OCI-LY3 (cell line): ENCODE measurements around the gene CROCC2.

Experiments
- H2AFZ ChIP-seq: fragments of 200-600, 300-600 bp; shearing (Covaris generic); 2 replicates; pipeline ENCODE4 v1.6.0; 2014; ENCODE audit warnings: antibody characterized with exemption, low read depth, low read length
- H3K27ac ChIP-seq: fragments of 200-600, 300-600 bp; sonication (generic); 2 replicates; pipeline ENCODE4 v1.5.1; 2014; ENCODE audit warnings: mild to moderate bottlenecking, low read length, moderate library complexity, mixed read lengths
- H3K27me3 ChIP-seq: fragments of 200-600, 300-600 bp; sonication (generic); 2 replicates; pipeline ENCODE4 v1.6.1; 2014; ENCODE audit warnings: low read depth, low read length, mixed read lengths
- H3K36me3 ChIP-seq: fragments of 200-600, 300-600 bp; sonication (generic); replicated peaks from 2 replicates; pipeline ENCODE3; 2014; ENCODE audit warnings: low read depth, low read length, mixed read lengths
- H3K4me1 ChIP-seq: fragments of 300-600, 200-600 bp; sonication (generic); 2 replicates; pipeline ENCODE4 v1.6.1; 2014; ENCODE audit warnings: low read length, mixed read lengths
- H3K4me2 ChIP-seq: fragments of 200-600, 300-600 bp; sonication (generic); 2 replicates; pipeline ENCODE4 v1.6.1; 2014; ENCODE audit warnings: low read length, mixed read lengths
- H3K4me3 ChIP-seq: fragments of 300-600, 200-600 bp; sonication (generic); 2 replicates; pipeline ENCODE4 v1.5.1; 2014; ENCODE audit warnings: antibody characterized with exemption, mild to moderate bottlenecking, low read length, moderate library complexity
- H3K79me2 ChIP-seq: fragments of 300-600, 200-600 bp; shearing (Covaris generic); 2 replicates; pipeline ENCODE4 v1.6.1; 2014; ENCODE audit warnings: mild to moderate bottlenecking, low read length, mixed read lengths
- H3K9ac ChIP-seq: fragments of 300-600, 200-600 bp; shearing (Covaris generic); 2 replicates; pipeline ENCODE4 v1.6.0; 2014; ENCODE audit warnings: mild to moderate bottlenecking, low read length, moderate library complexity
- H3K9me3 ChIP-seq: fragments of 200-600, 300-600 bp; shearing (Covaris generic); 2 replicates; pipeline ENCODE4 v1.6.1; 2014; ENCODE audit warnings: low read length, mixed read lengths; ENCODE audit not compliant: insufficient read depth
- H4K20me1 ChIP-seq: fragments of 200-600, 300-600 bp; sonication (generic); 2 replicates; pipeline ENCODE4 v1.6.1; 2016; ENCODE audit warnings: low read length, mixed read lengths; ENCODE audit not compliant: insufficient read depth
- EZH2phosphoT487 ChIP-seq: fragments of 200-600 bp; shearing (Covaris generic); IDR thresholded peaks from 2 replicates; pipeline ENCODE4 v1.6.1; 2018; ENCODE audit warnings: antibody characterized with exemption, mixed run types, low read depth
- TF ChIP-seq, protein P1 (sequence below): fragments of 200-600, 300-600 bp; sonication (generic); IDR thresholded peaks from 2 replicates; pipeline ENCODE4 v1.5.1; 2014; ENCODE audit warnings: antibody characterized with exemption, low read length, low read depth

The CROCC2 gene

DNA sequence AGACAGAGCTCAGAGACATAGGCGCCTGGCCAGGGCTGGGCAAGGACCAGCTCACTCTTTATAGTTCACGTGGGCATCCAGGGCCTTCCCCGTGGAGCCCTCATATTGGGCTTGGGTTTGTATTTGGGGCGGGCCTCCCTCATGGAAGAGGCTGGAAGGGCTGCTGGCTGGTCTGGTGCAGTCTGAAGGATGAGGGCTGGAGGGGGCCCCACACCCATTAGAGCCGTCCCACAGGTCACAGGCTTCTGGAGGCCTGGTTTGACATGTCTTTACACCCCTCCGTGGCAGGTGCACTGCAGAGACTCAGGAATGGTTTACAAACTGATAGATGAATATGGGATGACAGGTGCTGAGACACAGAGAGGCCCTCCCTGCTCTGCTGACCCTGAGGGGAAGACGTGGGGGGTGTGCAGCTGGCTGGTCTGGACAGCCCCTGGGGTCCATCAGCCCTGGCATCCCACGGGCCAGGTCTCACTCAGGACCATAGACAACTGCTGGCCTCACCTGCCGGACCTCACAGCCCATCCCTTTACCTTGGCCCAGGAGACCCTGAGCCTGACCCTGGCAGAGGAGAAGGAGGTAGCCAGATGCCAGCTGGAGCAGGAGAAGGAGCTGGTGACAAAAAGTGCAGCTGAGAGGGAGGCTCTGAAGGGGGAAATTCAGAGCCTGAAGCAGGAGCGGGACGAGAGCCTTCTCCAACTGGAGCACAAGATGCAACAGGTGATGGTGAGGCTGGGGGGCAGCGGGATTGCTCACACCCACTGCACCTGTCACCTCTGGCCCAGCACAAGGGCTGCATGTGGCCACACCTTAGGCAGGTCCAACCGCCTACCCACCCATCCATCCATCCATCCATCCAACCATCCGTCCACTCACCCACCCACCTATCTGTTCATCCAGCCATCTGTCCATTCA lies 43.9 kb downstream of the CROCC2 start:
- Histone ChIP-seq H3K36me3 (no peaks in the 10 kb centered on the region), H3K4me1 (no peaks in the 10 kb centered on the region), H3K4me2 (no peak overlapping the region), H3K27ac (no peak overlapping the region), H3K9me3 (no peaks in the 10 kb centered on the region), H2AFZ (no peak overlapping the region), H3K79me2 (no peaks in the 10 kb centered on the region), H3K27me3 (peaks cover 4% of the 10 kb centered on the region; the same call in 1 of the 2 replicates), H4K20me1 (no peaks in the 10 kb centered on the region), H3K4me3 (no peak overlapping the region), H3K9ac (no peak overlapping the region)
- TF ChIP-seq, protein P1, sequence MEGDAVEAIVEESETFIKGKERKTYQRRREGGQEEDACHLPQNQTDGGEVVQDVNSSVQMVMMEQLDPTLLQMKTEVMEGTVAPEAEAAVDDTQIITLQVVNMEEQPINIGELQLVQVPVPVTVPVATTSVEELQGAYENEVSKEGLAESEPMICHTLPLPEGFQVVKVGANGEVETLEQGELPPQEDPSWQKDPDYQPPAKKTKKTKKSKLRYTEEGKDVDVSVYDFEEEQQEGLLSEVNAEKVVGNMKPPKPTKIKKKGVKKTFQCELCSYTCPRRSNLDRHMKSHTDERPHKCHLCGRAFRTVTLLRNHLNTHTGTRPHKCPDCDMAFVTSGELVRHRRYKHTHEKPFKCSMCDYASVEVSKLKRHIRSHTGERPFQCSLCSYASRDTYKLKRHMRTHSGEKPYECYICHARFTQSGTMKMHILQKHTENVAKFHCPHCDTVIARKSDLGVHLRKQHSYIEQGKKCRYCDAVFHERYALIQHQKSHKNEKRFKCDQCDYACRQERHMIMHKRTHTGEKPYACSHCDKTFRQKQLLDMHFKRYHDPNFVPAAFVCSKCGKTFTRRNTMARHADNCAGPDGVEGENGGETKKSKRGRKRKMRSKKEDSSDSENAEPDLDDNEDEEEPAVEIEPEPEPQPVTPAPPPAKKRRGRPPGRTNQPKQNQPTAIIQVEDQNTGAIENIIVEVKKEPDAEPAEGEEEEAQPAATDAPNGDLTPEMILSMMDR = no peak
- no peak for TF ChIP-seq EZH2phosphoT487

DNA sequence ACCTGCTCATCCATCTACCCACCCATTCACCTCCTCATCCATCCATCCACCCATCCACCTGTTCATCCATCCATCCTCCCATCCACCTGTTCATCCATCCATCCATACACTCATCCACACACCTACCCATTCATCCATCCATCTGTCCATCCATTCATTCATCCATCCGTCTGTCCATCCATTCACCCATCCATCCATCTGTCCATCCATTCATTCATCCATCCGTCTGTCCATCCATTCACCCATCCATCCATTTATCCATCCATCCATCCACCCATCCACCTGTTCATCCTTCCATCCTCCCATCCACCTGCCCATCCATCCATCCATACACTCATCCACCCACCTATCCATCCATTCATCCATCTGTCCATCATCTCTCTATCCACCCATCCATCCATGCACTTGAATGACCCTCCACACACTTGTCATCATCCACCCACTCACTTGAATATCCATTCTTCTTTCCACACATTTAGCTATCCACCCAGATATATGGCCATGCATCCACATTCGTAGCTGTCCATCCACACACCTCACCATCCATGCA lies 45.0 kb downstream of the CROCC2 start:
- H3K4me2 ChIP-seq = no peak overlapping the region
- peaks cover 4% of the 10 kb centered on the region; the same call in 1 of the 2 replicates for H3K27me3 ChIP-seq
- no peak overlapping the region for H2AFZ ChIP-seq
- H3K4me1 ChIP-seq = no peaks in the 10 kb centered on the region
- no peak overlapping the region for H3K9ac ChIP-seq
- H3K36me3 ChIP-seq = no peaks in the 10 kb centered on the region
- TF ChIP-seq, protein P1 = no peak
- TF ChIP-seq EZH2phosphoT487 = no peak
- no peaks in the 10 kb centered on the region for H3K79me2 ChIP-seq
- H3K27ac ChIP-seq = no peak overlapping the region
- H3K4me3 ChIP-seq = no peak overlapping the region
- no peaks in the 10 kb centered on the region for H3K9me3 ChIP-seq
- H4K20me1 ChIP-seq = no peaks in the 10 kb centered on the region

DNA sequence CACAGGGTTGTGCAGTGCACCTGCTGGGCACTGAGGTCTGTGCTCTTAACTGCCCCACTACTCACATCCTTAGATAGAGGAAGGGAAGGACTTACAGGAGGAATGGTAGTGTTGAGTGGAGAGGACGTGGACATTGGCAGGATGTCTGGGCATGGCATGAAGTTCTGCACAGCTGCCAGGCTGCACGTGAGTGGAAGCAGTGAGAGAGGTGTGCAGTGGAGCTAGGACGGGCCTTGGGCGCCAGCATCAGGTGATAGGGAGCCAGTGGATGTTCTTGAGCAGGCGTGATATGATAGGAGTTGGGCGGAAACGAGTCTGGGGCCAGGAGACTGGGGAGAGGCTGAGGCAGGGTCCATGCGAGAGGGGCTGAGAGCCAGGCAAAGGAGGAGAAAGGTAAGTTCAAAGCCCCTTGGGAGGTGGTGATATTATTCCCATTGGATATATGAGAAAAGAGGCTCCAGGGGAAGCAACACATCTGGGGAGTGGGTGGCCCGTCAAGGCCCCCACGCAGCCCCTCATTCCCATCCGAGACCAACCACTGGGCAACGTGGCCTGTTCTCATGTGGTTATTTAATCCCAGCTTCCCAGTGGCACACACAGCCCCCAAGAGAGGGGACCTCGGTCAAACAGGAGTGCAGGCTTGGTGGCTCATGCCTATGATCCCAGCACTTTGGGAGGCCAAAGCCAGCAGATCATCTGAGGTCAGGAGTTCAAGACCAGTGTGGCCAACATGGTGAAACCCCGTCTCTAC lies 46.5 kb downstream of the CROCC2 start:
- Histone ChIP-seq H3K27me3 (peaks cover 4% of the 10 kb centered on the region; the same call in 1 of the 2 replicates), H2AFZ (no peak overlapping the region), H3K4me2 (no peak overlapping the region), H3K9ac (no peak overlapping the region), H3K27ac (no peak overlapping the region), H4K20me1 (no peaks in the 10 kb centered on the region), H3K9me3 (no peaks in the 10 kb centered on the region), H3K4me3 (no peak overlapping the region), H3K36me3 (no peaks in the 10 kb centered on the region), H3K4me1 (no peaks in the 10 kb centered on the region), H3K79me2 (no peaks in the 10 kb centered on the region)
- TF ChIP-seq, protein P1 = no peak
- no peak for TF ChIP-seq EZH2phosphoT487
